GM23248 (cell line): ENCODE results near the gene FKBP5. TPM values are rescaled to one million over a fixed set of nuclear protein-coding genes. Genes with fewer than 3 reads are reported as not detected.

Source experiments
- DNase-seq: peaks from one replicate; pipeline ENCODE4 v3.0.0-alpha.2; 2015
- H2AFZ ChIP-seq: fragments of 200-600 bp; sonication (generic); 2 replicates; pipeline ENCODE4 v1.6.1; 2016; ENCODE audit warnings: antibody characterized with exemption
- H3F3A ChIP-seq: fragments of 200-600 bp; sonication (generic); 2 replicates; pipeline ENCODE4 v1.6.1; 2016; ENCODE audit warnings: mild to moderate bottlenecking, antibody characterized with exemption, mixed run types; ENCODE audit not compliant: insufficient read depth
- H3K27ac ChIP-seq: fragments of 200-600 bp; sonication (generic); 2 replicates; pipeline ENCODE4 v1.5.1; 2016; ENCODE audit warnings: mild to moderate bottlenecking
- H3K27me3 ChIP-seq: fragments of 200-600 bp; sonication (generic); replicated peaks from 2 replicates; pipeline ENCODE4 v1.6.1; 2016; ENCODE audit warnings: mild to moderate bottlenecking; ENCODE audit not compliant: insufficient read depth
- H3K36me3 ChIP-seq: fragments of 200-600 bp; sonication (generic); 2 replicates; pipeline ENCODE4 v1.6.1; 2016; ENCODE audit warnings: low read depth, mild to moderate bottlenecking
- H3K4me1 ChIP-seq: fragments of 200-600 bp; sonication (generic); 2 replicates; pipeline ENCODE4 v1.6.1; 2016; ENCODE audit warnings: mild to moderate bottlenecking; ENCODE audit not compliant: insufficient read depth
- H3K4me2 ChIP-seq: fragments of 200-600 bp; sonication (generic); one replicate; pipeline ENCODE4 v1.6.1; 2016; ENCODE audit warnings: mild to moderate bottlenecking; ENCODE audit not compliant: unreplicated experiment
- H3K4me3 ChIP-seq: fragments of 200-600 bp; sonication (generic); 2 replicates; pipeline ENCODE4 v1.5.1; 2016; ENCODE audit warnings: mild to moderate bottlenecking
- H3K79me2 ChIP-seq: fragments of 200-600 bp; sonication (generic); 2 replicates; pipeline ENCODE4 v1.6.1; 2016; ENCODE audit warnings: mild to moderate bottlenecking; ENCODE audit not compliant: insufficient read depth
- H3K9ac ChIP-seq: fragments of 200-600 bp; sonication (generic); 2 replicates; pipeline ENCODE4 v1.6.1; 2016; ENCODE audit warnings: mild to moderate bottlenecking
- H3K9me2 ChIP-seq: fragments of 200-600 bp; sonication (generic); 2 replicates; pipeline ENCODE4 v1.6.1; 2016; ENCODE audit warnings: mixed run types, mild to moderate bottlenecking, moderate library complexity; ENCODE audit not compliant: insufficient read depth
- H3K9me3 ChIP-seq: fragments of 200-600 bp; sonication (generic); one replicate; pipeline ENCODE4 v1.6.1; 2017; ENCODE audit warnings: low read depth
- H4K20me1 ChIP-seq: fragments of 200-600 bp; sonication (generic); 2 replicates; pipeline ENCODE4 v1.6.0; 2016; ENCODE audit not compliant: insufficient read depth
- EZH2 ChIP-seq: fragments of 200-600 bp; sonication (generic); IDR thresholded peaks from 2 replicates; pipeline ENCODE4 v1.6.1; 2018; ENCODE audit warnings: antibody characterized with exemption, mild to moderate bottlenecking; ENCODE audit not compliant: insufficient read depth, poor library complexity, severe bottlenecking
- EZH2phosphoT487 ChIP-seq: fragments of 200-600 bp; sonication (generic); IDR thresholded peaks from 2 replicates; pipeline ENCODE4 v1.6.1; 2018; ENCODE audit warnings: antibody characterized with exemption, moderate library complexity, mild to moderate bottlenecking, low read depth; ENCODE audit not compliant: insufficient read depth
- WGBS, 2 experiments: methylation state at CpG; one replicate each; pipeline ENCODE4 v1.1.6; 2015 to 2017; ENCODE audit warnings: low lambda C conversion rate in 2 of 2, low coverage in 1 of 2; ENCODE audit errors: missing lambda C conversion rate in 2 of 2; 5-methylcytosine and 5-hydroxymethylcytosine counted together
- in situ Hi-C: fragments of 300-500 bp; cut with MboI; formaldehyde crosslinking; loops from 2 replicates; pipeline ENCODE4 v1.15.0; 2020
- polyA plus RNA-seq: library from polyadenylated mRNA; unstranded; fragments of >200 nt; fragmentation: Nextera tagmentation; extraction: Ambion mirVana; gene quantifications from 2 replicates; pipeline ENCODE4 v1.2.1, GENCODE V29; 2016
- total RNA-seq: library from RNA; depleted of rRNA; stranded (reverse); fragments of >200 nt; shearing (Covaris generic); gene quantifications from 2 replicates; pipeline ENCODE4 v1.2.3, GENCODE V29; 2014

FKBP5 gene
- total and polyA plus RNA-seq, 2 experiments from 2014 or later, result 3.6 to 6.3 TPM

GRCh38 chr6:35626401-35626800, 62.3 kb downstream of the FKBP5 start:
- in situ Hi-C loops, result no loop called here
- no peaks in the 10 kb centered on the region for H3F3A ChIP-seq

GRCh38 chr6:35624341-35625070, 64.2 kb downstream of the FKBP5 start:
- Histone ChIP-seq H3K27me3 (no peaks in the 10 kb centered on the region), H3K4me2 (no peak overlapping the region), H2AFZ (no peak overlapping the region), H3K9me3 (no peaks in the 10 kb centered on the region), H3K4me1 (peaks cover 8% of the 10 kb centered on the region; the same call in 1 of the 2 replicates), H4K20me1 (no peaks in the 10 kb centered on the region), H3K79me2 (no peaks in the 10 kb centered on the region), H3K4me3 (no peak overlapping the region), H3K36me3 (no peaks in the 10 kb centered on the region), H3K9ac (no peak overlapping the region), H3K9me2 (no peaks in the 10 kb centered on the region), H3K27ac (no peak overlapping the region), H3F3A (peaks cover 4% of the 10 kb centered on the region; the same call in 1 of the 2 replicates)
- WGBS, 2 experiments, result 81 to 90% methylated on average over 9 of the region's 9 CpGs
- DNase-seq, result peak; percentile 40
- in situ Hi-C loops, result no loop called here
- TF ChIP-seq EZH2, result no peak
- no peak for TF ChIP-seq EZH2phosphoT487

More at GRCh38 chr6:35626401-35626800, 62.3 kb downstream of the FKBP5 start:
- DNase-seq, result no peak
- H3K4me2 ChIP-seq, result no peak overlapping the region
- H3K36me3 ChIP-seq, result no peaks in the 10 kb centered on the region
- no peak overlapping the region for H3K9ac ChIP-seq
- WGBS, 2 experiments, result 93% methylated on average over 2 of the region's 2 CpGs
- no peaks in the 10 kb centered on the region for H3K79me2 ChIP-seq
- H3K27me3 ChIP-seq, result no peaks in the 10 kb centered on the region
- no peak overlapping the region for H2AFZ ChIP-seq
- no peaks in the 10 kb centered on the region for H3K9me2 ChIP-seq
- no peaks in the 10 kb centered on the region for H3K4me1 ChIP-seq
- H3K27ac ChIP-seq, result no peak overlapping the region
- no peaks in the 10 kb centered on the region for H3K9me3 ChIP-seq
- no peaks in the 10 kb centered on the region for H4K20me1 ChIP-seq
- no peak overlapping the region for H3K4me3 ChIP-seq
- TF ChIP-seq EZH2phosphoT487 (no peak), EZH2 (no peak)

- no peaks in the 10 kb centered on the region for H4K20me1 ChIP-seq
- H3K36me3 ChIP-seq, result no peaks in the 10 kb centered on the region
- H3K9me3 ChIP-seq, result no peaks in the 10 kb centered on the region
- H3K4me1 ChIP-seq, result peaks cover 8% of the 10 kb centered on the region; the same call in 1 of the 2 replicates
- 96 to 97% methylated on average over 4 of the region's 4 CpGs for WGBS, 2 experiments
- H3F3A ChIP-seq, result peaks cover 4% of the 10 kb centered on the region; the same call in 1 of the 2 replicates
- H2AFZ ChIP-seq, result no peak overlapping the region
- in situ Hi-C loops, result no loop called here
- H3K27me3 ChIP-seq, result no peaks in the 10 kb centered on the region
- no peak overlapping the region for H3K27ac ChIP-seq
- no peak for DNase-seq
- TF ChIP-seq EZH2 (no peak), EZH2phosphoT487 (no peak)
- H3K79me2 ChIP-seq, result no peaks in the 10 kb centered on the region
- H3K4me3 ChIP-seq, result no peak overlapping the region
- H3K4me2 ChIP-seq, result no peak overlapping the region
- no peaks in the 10 kb centered on the region for H3K9me2 ChIP-seq
- no peak overlapping the region for H3K9ac ChIP-seq
Measured at GRCh38 chr6:35622283-35622682, 66.4 kb downstream of the FKBP5 start.

- no peaks in the 10 kb centered on the region for H3K9me2 ChIP-seq
- H3F3A ChIP-seq, result peaks cover 4% of the 10 kb centered on the region; the same call in 1 of the 2 replicates
- H3K4me3 ChIP-seq, result no peak overlapping the region
- H4K20me1 ChIP-seq, result no peaks in the 10 kb centered on the region
- WGBS, 2 experiments, result 49 to 68% methylated on average over 1 of the region's 1 CpG
- DNase-seq, result no peak
- H3K79me2 ChIP-seq, result no peaks in the 10 kb centered on the region
- peaks cover 8% of the 10 kb centered on the region; the same call in 1 of the 2 replicates for H3K4me1 ChIP-seq
- no peak for TF ChIP-seq EZH2
- TF ChIP-seq EZH2phosphoT487, result no peak
- no peaks in the 10 kb centered on the region for H3K27me3 ChIP-seq
- no peak overlapping the region for H2AFZ ChIP-seq
- H3K4me2 ChIP-seq, result no peak overlapping the region
- no peaks in the 10 kb centered on the region for H3K36me3 ChIP-seq
- no peaks in the 10 kb centered on the region for H3K9me3 ChIP-seq
- no peak overlapping the region for H3K27ac ChIP-seq
- no peak overlapping the region for H3K9ac ChIP-seq
- in situ Hi-C loops, result no loop called here
Measured at GRCh38 chr6:35620706-35621105, 68.0 kb downstream of the FKBP5 start.
